ENCODE measurements around the gene NCDN. TPM values are rescaled to one million over a fixed set of nuclear protein-coding genes. Genes with fewer than 3 reads are reported as not detected.

NCDN gene
- total and polyA plus RNA-seq, 8 donors: 18.2 to 42.1 (median 22.1) TPM

DNA sequence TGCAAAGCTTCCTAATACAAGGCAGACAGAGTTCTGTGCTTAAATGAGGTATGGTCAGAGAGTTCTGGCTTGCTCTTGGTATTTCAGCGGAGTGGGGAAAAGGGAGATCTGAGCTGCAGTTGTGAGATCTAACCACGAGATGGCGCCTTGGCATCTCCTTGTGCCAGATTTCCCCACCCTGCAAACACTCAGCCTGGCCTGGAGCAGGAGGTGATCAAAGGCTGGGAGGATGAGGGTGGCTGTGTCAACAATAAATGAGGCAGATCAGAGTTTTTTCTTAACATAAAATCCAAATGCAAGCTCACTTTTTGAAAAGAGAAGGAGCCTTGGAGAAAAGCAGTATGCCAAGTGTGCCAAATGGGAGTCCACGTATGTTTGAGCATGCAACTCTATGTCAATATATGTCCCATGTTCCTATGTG lies 11.4 kb downstream of the NCDN start:
- H3K4me1 ChIP-seq: peaks cover 3 to 16% of the 10 kb centered on the region in 2 donors
- peaks cover 0 to 19% of the 10 kb centered on the region in 2 donors for H3K36me3 ChIP-seq
- no peak overlapping the region for H3K27ac ChIP-seq
- no peak overlapping the region for H3K4me3 ChIP-seq
- no peaks in the 10 kb centered on the region for H3K9me3 ChIP-seq
- intact Hi-C loops (cut with DNase I): loop anchor here in 1 of 2 donors (5.0 kb wide), 1 partner anchor 158 kb away; no protein-coding TSS in a partner anchor
- TF ChIP-seq, protein P1, sequence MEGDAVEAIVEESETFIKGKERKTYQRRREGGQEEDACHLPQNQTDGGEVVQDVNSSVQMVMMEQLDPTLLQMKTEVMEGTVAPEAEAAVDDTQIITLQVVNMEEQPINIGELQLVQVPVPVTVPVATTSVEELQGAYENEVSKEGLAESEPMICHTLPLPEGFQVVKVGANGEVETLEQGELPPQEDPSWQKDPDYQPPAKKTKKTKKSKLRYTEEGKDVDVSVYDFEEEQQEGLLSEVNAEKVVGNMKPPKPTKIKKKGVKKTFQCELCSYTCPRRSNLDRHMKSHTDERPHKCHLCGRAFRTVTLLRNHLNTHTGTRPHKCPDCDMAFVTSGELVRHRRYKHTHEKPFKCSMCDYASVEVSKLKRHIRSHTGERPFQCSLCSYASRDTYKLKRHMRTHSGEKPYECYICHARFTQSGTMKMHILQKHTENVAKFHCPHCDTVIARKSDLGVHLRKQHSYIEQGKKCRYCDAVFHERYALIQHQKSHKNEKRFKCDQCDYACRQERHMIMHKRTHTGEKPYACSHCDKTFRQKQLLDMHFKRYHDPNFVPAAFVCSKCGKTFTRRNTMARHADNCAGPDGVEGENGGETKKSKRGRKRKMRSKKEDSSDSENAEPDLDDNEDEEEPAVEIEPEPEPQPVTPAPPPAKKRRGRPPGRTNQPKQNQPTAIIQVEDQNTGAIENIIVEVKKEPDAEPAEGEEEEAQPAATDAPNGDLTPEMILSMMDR (IDR thresholded peaks at IDR 0.05): peak; percentile 77 to 86
- DNase-seq (peak in 1 of 4 donors; percentile 79), ATAC-seq (peak; percentile 80)
- peaks cover 6 to 25% of the 10 kb centered on the region in 2 donors for H3K27me3 ChIP-seq

DNA sequence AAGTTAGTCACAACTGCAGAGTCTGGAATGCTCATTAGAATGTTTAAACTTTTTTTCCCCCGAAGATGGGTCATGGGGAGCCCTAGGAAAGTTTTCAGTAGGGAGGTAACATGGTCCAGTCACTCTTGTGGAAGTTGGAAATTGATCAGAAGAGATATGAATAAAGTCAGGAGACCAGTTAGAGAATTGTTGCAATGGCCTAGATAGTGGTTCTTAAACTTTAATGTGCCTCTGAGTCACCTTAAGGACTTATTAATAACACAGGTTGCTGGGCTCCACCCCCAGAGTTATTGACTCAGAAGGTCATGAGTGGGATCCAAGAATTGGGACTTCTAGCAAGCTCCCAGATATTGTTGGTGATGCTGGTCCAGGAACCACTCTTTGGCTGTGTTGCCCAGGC lies 12.3 kb downstream of the NCDN start:
- Histone ChIP-seq H3K36me3 (peaks cover 0 to 13% of the 10 kb centered on the region in 2 donors), H3K4me1 (peaks cover 3 to 16% of the 10 kb centered on the region in 2 donors), H3K9me3 (no peaks in the 10 kb centered on the region), H3K27ac (no peak overlapping the region), H3K27me3 (peaks cover 6 to 34% of the 10 kb centered on the region in 2 donors), H3K4me3 (no peak overlapping the region)
- no peak for ATAC-seq
- TF ChIP-seq, protein P1 (IDR thresholded peaks at IDR 0.05): no peak
- DNase-seq: no peak
- intact Hi-C loops (cut with DNase I): loop anchor here in 1 of 2 donors (5.0 kb wide), 1 partner anchor 157 kb away; no protein-coding TSS in a partner anchor

DNA sequence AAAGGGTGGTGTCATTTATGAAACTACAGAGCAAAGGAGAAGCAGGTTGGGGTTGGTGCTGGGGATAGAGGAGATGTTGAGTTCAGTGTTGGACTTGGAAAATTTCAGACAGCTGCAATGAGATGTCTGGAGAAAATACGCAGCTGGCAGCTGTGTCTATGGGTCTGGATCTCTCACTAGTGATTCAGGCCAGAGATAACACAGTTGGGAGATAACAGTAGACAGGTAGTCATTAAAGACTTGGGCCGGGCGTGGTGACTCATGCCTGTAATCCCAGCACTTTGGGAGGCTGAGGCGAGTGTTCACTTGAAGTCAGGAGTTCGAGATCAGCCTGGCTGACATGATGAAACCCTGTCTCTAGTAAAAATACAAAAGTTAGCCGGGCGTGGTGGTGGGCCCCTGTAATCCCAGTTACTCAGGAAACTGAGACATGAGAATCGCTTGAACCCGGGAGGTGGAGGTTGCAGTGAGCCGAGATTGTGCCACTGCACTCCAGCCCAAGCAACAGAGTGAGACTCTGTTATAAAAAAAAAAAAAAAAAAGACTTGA lies 13.1 kb downstream of the NCDN start:
- Histone ChIP-seq H3K4me1 (peaks cover 3 to 24% of the 10 kb centered on the region in 2 donors), H3K36me3 (peaks cover 0 to 6% of the 10 kb centered on the region in 2 donors), H3K4me3 (no peak overlapping the region), H3K27ac (no peak overlapping the region), H3K9me3 (no peaks in the 10 kb centered on the region), H3K27me3 (peaks cover 6 to 38% of the 10 kb centered on the region in 2 donors)
- intact Hi-C loops (cut with DNase I): no loop called here
- TF ChIP-seq, protein P1 (IDR thresholded peaks at IDR 0.05): no peak
- ATAC-seq (no peak), DNase-seq (no peak)

DNA sequence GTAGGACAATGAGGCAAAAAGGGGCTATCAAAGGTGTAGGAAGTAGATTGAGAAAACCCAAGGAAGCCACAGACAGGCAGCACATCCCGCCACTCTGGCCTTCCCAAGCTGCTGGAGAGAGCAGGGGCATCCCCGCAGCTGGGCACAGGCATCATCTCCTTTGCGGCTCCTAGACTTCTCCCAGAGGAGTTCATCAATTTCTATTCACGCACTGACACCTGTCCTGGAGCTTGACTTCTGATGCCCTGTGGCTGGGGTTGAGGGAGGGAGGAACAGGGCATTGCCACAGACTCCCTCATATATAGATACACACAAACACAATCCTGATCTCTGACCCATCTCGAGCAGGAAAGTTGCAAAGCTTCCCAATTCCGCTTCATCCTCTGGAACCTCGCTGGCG lies 13.7 kb downstream of the NCDN start:
- Histone ChIP-seq H3K36me3 (no peaks in the 10 kb centered on the region), H3K27ac (no peak overlapping the region), H3K9me3 (no peaks in the 10 kb centered on the region), H3K4me1 (peaks cover 3 to 30% of the 10 kb centered on the region in 2 donors), H3K27me3 (peaks cover 6 to 41% of the 10 kb centered on the region in 2 donors), H3K4me3 (no peak overlapping the region)
- intact Hi-C loops (cut with DNase I): no loop called here
- DNase-seq: no peak
- no peak for ATAC-seq
- TF ChIP-seq, protein P1 (IDR thresholded peaks at IDR 0.05): no peak

DNA sequence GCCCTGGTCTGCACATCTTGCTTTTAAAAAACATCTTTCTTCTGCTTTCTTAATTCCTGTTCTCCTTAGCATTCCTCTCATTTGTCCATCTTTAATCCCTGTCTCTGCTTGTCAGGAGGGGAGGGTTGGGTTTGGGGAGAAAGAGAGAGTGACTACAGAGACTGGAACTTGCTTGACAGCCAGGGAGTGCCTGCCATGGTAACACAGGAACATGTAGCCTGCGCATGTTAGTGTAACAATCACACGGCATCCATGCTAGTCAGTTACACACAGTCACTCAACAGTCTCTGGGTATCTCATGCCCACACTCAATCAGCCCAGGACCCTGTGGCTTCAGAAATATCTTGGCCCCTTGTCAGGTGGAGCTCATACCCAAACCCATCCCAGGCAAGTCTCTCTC lies 14.7 kb downstream of the NCDN start:
- Histone ChIP-seq H3K27me3 (peaks cover 10 to 51% of the 10 kb centered on the region in 2 donors), H3K36me3 (no peaks in the 10 kb centered on the region), H3K27ac (no peak overlapping the region), H3K4me1 (peaks cover 3 to 40% of the 10 kb centered on the region in 2 donors), H3K4me3 (no peak overlapping the region), H3K9me3 (no peaks in the 10 kb centered on the region)
- DNase-seq (no peak), ATAC-seq (no peak)
- TF ChIP-seq, protein P1 (IDR thresholded peaks at IDR 0.05): no peak
- intact Hi-C loops (cut with DNase I): no loop called here
